NCI-H345 treated with DMSO at 0.1 percent for 48 hours (cell line): ENCODE data around the gene MICALL2.

ENCODE experiments used
- DNase-seq: peaks from one replicate; lab custom pipeline; 2025; ENCODE audit not compliant: unreplicated experiment; lab: John Stamatoyannopoulos, UW

MICALL2 gene

DNA sequence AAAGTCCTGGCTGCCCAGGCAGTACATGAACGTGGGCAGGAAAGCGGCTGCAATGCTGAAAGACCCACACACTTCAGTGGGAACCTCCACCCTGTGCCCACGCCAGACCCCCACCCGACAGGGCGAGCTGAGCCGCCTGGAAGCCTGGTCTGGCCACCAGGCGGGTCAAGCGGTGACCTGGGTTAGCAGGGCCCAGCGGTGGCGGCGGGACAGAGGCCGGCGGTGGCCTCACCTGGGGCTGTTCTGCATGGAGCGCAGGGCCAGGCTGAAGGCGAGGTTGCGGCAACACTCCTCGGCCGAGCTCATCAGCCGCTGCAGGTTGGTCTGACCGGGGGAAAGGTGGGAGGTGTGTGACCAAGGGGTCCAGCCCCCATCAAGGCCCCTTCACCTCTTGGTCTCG lies 11.6 kb upstream of the MICALL2 start:
- DNase-seq = no peak

GRCh38 chr7:1468643-1469298 lies 9.5 kb upstream of the MICALL2 start:
- no peak for DNase-seq

GRCh38 chr7:1468203-1468602 lies 8.9 kb upstream of the MICALL2 start:
- DNase-seq = no peak

DNA sequence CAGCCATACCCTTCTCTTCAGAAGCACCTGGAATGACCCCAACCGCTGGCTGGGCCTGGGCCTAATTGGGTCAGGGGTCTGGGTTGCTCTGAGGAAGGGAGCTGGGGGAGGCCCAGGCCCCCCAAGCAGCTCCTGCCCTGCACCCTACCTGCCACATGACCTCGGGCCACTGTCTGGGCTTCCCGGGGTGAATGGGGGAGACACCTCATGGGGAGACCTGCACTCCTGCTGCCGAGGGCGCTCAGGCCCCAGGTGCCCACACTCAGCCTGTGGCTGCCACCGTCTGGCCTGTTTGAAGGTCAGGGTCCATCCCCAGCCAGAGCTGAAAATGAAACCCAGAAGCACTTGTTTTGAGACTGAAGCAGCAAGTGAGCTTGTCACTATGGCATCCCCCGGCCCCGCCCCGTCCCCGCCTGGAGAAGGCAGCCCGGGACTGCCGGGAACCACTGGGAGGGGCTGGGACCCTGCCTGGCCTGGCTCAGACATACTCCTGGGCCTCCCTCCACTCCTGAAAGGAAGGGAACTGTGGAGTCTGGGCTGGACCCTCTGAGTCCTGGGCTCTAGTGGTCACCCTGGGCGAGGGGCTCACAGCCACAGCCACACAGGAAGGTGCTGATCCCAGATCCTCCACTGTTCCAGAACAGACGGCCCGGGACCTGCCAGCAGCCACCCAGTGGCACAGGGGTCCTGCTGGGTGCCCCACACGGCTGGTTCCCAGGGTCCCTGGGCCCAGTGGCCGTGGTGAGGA lies 7.4 kb upstream of the MICALL2 start:
- peak; percentile 5 for DNase-seq

DNA sequence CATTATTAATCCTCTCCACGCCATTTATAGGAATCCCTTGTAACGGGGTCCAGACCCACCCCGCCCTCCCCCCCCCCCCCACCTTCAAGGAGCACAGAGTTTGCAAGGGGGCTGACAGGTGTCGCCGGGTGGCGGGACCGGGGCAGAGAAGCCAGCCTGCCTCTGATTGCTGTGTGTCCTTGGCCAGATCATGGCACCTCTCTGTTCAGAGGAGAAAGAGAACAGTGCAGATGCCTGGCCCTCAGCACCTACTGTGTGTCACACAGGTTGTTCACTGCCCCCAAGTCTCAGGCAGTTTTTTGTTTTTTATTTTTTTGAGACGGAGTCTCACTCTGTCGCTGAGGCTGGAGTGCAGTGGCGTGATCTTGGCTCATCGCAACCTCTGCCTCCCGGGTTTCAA lies 5.4 kb upstream of the MICALL2 start:
- DNase-seq = no peak

DNA sequence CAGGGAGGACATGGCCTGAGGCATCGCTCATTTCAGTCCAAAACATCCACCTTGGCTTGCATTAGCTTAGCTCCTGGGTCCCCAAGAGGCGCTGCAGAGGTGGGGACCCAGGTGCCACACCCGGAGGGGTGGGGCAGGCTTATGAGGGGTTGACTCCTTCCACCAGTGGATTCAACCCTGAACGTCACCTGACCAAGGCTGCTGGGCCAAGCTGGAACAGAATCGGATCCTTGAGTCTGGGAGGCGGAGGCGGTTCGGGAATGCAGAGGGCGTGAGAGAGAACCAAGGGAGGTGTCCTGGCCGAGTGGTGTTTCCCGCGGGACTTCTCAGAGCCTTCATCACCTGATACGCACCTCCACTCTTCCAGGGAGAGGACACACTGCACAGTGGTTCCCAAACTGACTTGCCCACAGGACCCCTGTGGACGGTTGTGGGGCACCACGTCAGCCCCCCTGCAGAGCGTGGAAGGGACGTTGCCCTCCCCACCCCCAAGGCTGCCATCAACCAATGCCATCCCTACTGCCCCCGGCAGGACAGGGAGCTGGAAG lies 4.5 kb upstream of the MICALL2 start:
- no peak for DNase-seq

DNA sequence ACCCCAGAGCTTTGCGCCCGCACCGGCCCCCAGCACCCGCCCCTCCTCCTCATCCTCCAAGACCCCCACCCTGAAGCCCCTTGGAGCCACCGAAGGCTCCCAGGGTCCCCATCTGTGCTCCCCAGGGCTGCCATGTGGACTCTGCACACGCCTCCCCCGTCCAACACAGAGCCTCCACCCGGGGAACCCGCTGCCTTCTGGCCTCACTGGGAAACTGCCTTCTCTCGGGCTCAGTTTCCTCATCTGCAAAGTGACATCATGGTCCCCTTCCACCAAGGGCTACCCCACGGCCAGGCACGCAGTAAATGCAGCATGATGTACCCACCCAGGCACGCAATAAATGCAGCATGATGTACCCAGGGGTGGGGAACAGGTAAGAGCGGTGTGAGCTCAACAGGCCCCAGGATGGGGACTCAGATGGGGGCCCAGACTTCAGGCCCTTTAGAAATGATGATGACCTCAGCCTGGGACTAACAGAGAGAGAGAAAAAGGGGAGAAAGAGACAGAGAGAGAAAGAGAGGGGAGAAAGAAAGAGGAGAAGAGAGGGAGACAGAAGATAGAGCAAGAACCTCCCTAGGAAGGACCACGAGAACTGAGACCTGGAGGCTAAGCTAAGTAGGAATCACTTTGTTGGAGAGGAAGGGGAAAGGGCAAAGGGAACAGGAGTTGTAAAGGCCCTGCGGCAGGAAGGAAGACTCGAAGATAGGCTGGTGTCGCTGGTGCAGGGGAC lies 2.5 kb upstream of the MICALL2 start:
- no peak for DNase-seq

- DNase-seq = no peak
Measured at GRCh38 chr7:1460821-1461645, 1.8 kb upstream of the MICALL2 start.

DNA sequence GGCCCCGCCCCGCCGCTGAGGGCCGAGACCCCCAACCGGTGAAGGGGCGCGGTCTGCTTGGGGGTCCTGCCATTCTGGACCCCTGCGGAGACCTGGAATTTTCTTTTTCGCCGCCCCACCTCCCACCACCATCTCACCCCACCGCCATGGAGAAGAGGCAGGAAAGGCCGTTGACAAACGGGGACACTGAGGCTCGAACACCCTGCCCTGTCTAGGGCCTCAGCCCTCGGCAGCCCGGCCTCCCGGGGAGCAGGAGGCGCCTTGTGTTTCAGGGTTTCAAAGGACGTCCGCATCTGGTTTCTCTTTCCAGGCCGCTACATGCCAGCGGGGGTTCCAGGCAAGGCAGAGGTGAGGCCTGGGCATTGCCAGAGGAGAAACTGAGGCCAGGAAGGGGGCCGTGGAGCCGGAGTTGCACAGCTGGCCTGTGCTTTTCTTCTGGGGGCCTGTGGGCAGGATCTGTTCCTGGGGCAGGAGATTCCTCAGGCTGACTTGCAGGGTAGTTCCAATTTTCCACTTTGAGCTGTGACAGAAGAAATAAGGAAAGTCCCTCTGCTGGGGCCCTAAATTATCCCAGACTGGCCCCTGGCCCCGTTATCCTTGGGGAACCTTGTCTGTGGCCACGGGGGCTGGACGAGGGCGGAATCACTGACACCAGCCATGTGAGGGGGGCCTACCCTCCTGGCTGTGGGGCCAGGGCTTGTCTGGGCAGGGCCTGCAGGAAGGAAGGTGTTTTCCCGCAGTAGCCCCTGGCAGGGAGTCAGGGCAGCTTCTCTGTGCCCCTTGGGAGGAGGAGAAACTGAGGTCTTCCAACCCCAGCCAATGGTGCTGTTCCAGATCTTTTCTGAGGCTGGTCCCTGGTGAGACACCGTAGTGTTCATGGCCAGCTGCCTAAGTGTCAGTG lies 900 bp upstream of the MICALL2 start:
- DNase-seq = no peak

- DNase-seq = peak; percentile 90
Measured at GRCh38 chr7:1459512-1459892, 232 bp upstream of the MICALL2 start.

GRCh38 chr7:1457949-1458682 lies 1.2 kb downstream of the MICALL2 start:
- DNase-seq = no peak

DNA sequence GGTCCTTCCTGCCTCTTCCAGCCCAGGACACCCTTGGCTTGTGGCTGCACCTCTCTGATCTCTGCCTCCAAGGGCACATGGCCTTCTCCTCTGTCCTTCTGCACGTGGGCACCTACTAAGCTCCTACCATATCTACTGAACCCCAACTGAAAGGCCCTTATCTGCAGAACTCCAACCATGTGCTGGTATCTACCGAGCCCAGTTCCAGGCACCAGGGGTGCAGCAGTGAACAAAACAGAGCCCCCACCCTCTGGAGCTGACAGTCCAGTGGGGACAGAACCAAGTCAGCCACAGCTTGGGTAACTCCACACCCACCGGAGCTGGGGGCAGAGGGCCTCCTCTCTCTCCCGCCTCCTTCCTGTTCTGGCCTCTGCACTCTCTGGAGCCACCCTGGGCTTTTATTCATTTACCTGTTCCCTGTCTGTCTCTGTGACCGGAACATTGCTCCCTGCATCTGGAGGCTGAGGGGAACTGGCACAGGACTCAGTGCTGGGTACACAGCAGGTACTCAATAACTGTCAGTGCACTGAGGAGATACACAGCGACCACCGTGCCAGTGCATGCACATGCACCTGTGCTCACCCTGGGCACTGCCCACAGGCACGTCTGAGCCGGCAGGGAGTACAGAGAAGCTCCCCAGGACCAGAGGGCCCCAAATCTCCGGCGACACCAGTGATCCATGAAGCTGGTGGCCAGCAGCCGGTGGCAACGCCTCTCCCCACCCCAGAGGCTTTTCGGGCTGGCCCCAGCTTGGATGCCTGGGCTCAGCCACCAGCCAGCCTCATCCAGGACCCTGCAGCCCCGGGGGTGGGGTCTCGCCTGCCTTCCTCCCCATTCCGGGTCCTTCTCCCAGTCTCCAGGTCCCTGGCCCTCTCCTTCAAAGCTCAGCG lies 2.0 kb downstream of the MICALL2 start:
- no peak for DNase-seq

DNA sequence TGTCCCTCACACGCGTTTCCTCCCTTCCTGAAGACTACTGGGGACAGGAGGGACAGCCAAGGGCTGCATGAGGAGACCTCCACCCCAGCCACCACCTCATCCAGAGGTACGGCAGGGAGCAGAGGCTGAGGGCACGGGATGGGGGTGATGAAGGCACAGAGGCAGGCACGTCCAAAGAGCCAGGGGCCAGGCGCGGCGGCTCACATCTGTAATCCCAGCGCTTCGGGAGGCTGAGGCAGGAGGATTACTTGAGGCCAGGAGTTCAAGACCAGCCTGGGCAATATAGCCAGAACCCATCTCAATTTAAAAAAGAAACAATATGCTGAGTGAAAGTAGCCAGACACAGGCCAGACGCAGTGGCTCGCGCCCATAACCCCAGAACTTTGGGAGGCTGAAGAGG lies 3.3 kb downstream of the MICALL2 start:
- no peak for DNase-seq

GRCh38 chr7:1455241-1455939 lies 3.9 kb downstream of the MICALL2 start:
- DNase-seq = no peak

DNA sequence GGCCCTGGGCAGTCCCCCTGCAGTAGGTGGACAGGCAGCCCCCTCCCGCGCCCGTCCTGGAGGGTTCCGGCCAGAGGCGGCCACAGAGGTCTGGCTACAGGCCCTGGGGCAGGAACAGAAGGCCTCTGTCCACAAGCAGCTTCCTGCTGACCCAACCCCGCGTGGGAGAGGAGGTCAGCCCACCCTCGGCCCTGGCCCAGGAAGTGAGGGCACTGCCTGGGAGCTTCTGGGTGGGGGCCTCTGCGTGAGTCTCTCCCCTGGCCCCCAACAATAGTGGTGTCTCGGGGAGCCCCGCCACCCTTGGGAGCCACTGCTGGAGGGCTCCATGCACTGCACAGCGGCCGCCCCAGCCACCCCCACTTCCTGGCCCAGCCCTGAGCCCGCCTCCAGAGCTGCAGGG lies 4.7 kb downstream of the MICALL2 start:
- DNase-seq = no peak

DNA sequence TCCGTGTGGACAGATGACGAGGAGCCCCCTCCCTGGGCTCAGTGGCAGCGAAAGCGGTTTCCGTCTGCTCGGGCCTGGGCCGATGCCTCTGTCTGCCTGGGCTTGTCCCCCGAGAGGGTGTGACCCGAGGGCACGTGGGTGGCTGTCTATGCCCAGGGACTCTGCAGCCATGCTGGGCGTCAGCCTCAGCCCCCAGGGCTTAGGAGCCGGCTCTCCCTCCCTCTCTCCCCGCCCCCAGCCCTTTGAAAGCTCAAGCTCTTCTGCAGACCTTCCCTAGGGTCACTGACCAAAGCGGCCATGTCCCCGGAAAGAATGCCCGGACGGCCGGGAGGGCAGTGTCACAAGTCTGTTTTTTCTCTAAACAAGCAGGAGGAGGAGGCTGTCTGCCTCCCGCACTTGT lies 7.1 kb downstream of the MICALL2 start:
- DNase-seq = no peak

DNA sequence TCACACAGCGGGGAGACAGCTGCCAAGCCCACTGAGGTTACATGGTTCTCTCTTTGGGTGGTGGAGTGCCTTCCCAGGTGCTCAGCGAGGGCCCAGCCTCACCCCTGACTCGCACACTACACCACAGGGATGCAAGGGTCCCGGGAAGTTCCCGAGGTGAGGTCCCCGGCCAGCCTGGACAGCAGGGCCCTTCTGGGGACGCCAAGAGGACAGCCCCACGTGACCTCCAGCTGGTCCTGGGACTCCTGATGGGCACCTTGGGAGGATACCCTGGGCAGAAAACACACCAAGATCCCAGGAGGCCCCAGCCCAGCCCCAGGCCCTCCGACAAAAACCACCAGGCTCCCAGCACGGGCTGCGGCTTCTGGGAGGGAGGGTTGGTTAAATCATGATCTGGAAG lies 8.3 kb downstream of the MICALL2 start:
- DNase-seq = no peak

GRCh38 chr7:1450431-1450830 lies 8.8 kb downstream of the MICALL2 start:
- DNase-seq = no peak
